HG03039 (cell line): Measurements from ENCODE around the gene CDK6.
A peak's percentile ranks its signal among the peaks of the same experiment; 100 is the strongest.

Source experiments
- ATAC-seq: cut with Tn5 transposase; IDR thresholded peaks from one replicate; pipeline ENCODE4 v1.9.1; 2021; ENCODE audit warnings: mild to moderate bottlenecking, moderate library complexity; ENCODE audit not compliant: unreplicated experiment

The CDK6 gene

GRCh38 chr7:92652536-92652935 is 183.8 kb downstream of the CDK6 start:
- ATAC-seq, result no peak

- ATAC-seq, result no peak
These were observed 186.0 kb downstream of the CDK6 start for GRCh38 chr7:92650391-92650790.

- ATAC-seq, result peak; percentile 68
These were observed 188.3 kb downstream of the CDK6 start for GRCh38 chr7:92648067-92648466.

GRCh38 chr7:92647652-92648051 is 188.7 kb downstream of the CDK6 start:
- ATAC-seq, result no peak

GRCh38 chr7:92647011-92647625 is 189.3 kb downstream of the CDK6 start:
- ATAC-seq, result no peak

GRCh38 chr7:92645114-92646061 is 191.0 kb downstream of the CDK6 start:
- no peak for ATAC-seq

DNA sequence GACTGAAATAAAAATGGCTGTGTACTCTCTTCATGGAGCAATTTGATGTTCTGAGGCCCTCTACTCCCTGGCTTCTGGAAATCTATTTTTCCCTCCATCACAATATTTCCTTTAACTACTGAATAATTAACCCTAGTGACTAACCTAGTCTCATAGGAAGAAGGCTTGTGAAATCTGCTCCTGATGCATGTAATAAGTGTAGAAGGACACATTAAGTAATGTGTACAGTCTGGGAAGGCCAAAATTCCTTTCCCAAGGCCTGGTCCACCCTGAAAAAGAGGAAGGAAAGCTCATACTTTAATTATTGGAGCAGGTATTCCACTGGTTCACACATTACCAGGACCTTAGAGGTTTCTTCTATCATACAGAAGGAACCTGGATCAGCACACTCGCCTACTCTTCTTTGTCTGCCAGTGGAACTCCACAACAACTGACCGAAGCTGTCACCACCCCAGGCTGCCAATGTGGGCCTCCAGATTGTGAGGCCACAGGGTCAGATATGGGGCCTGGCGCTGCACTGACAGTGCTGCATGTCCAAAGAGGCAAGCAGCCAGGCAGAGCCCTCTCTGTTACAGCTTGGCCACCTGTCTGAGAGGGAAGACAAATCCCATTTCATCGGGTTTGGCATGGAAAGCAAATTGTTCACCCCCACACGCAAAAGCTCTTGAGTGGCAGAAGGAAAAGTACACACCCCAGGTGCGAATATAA is 191.8 kb downstream of the CDK6 start:
- no peak for ATAC-seq

GRCh38 chr7:92643821-92644220 is 192.6 kb downstream of the CDK6 start:
- ATAC-seq, result no peak

DNA sequence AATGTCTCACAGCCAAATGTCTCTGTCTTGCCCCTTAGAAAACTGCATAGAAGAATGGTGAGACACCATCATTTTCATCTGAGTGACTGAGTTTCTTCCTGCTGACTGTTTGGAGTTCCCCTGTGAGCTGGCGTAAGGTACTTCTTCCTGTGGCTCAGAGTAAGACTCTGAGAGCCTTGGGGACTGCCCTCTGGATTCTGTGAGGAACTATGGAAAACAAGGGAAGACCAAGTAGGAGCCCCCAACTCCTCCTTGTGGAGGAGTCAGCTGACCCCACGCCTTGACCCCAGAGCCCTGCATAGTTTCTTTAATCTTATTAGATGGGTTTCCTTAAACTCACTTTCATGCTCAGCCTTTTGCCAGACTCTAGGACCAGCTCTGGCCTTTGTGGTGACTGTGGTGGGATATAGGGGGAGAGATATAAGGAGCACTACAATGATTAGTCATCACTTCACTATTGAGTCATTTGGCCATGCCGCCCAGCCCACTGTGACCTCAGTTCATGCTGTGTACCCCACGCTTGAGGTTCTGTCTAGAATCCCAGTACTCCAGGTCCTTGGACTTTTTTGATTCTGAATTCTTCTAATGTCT is 194.4 kb downstream of the CDK6 start:
- ATAC-seq, result peak; percentile 86

GRCh38 chr7:92639966-92640365 is 196.4 kb downstream of the CDK6 start:
- no peak for ATAC-seq

DNA sequence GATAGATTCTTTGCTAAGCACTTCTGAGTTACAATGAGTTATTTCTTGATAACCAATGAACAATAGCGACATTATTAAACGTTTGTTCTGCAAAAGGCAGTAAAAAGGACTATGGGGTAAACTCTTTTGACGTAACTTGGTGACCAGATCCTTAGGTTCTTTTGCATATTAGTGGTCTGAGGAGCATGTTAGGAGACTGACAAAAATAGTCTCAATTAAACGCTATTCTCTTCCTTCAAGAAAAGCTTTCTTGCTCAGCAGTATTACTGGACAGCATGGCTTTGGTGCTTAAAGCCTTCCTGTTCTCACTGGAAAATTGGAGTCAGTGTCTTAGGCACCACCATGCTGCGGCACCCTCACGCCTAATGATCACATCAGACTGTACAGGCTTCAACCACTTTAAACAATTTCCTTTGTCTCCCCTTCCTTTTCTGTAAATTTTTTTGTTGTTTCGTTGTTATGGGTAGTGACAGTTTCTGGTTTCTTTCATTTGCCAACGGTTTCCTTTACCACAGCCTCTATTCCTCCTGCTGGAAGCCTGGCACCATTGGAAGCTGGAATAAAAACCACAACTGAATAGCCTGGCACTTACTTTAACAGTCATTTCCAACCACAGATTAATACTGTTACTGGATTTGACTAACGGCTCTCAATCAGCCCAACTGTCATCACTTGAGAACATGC is 197.0 kb downstream of the CDK6 start:
- ATAC-seq, result no peak

DNA sequence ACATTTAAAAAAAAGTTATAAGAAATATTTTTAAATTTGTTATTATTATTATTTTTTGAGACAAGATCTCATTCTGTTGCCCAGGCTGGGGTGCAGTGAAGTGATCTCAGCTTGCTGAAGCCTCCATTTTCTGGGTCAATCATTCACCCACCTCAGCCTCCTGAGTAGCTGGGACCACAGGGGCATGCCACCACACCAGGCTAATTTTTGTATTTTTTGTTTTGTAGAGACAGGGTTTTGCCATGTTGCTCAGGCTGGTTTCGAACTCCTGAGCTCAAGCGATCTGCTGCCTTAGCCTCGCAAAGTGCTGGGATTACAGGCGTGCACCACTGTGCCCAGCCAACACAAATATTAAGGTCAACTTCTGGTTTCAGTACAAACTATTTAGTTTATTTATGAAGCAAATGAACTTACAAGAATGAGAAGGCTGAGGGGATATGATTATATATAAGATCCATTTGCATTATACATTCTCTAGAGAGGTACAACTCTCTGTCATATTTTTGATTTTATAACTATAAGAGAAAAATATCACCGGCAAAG is 200.3 kb downstream of the CDK6 start:
- no peak for ATAC-seq

- ATAC-seq, result no peak
These were observed 200.8 kb downstream of the CDK6 start for GRCh38 chr7:92635538-92635937.

- ATAC-seq, result peak; percentile 35
These were observed 201.4 kb downstream of the CDK6 start for GRCh38 chr7:92634924-92635519.

GRCh38 chr7:92634205-92634604 is 202.2 kb downstream of the CDK6 start:
- ATAC-seq, result no peak

GRCh38 chr7:92633211-92633906 is 203.0 kb downstream of the CDK6 start:
- ATAC-seq, result no peak

DNA sequence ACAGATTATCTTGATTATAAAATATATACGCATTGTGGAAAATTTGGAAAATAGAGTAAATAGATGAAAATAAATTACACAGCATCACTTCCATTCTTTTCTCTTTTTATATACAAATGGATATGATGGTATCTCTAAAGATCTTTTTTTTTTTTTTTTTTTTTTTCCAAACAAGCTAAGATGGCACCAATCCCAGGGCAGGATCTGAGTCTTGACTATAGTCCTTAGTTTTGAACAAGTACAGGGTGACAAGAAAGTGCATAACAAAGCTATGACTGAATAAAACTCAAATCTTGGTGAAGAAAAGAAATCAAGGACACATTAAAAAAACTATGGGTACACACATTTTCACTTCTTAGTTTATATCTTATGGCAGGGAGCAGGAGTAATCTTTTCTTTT is 203.6 kb downstream of the CDK6 start:
- no peak for ATAC-seq

DNA sequence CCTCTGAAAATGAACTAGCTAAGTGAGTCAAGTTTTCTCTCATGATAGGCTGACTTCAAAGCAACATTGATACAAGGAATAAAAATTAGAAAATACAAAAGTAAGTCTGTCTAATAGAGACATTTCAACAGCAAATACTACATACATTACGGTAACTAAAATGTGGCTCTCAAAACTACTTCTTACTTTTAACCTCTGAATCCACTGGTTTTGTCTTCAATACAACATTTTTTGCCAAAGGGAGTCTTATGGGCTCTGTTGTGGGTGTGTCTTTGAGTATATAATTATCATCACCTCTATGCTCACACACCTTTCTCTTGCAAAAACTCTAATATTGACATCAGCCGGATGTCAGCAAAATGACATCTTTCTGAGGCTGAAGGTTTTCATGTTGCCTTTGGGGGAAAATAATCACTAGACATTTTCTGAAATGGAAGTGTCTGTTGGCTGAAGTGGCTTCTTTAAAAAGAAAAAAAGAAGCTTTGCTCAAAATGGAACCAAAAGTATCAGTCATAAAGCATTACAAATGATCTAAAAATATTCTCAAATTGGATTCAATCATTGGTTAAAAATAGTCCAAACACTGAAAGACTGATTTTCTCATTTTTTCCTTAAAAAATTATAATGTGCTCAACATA is 204.4 kb downstream of the CDK6 start:
- peak; percentile 5 for ATAC-seq
